ENCODE results near the gene B3GNT7.
A peak's percentile ranks its signal among the peaks of the same experiment; 100 is the strongest.
"Not testable (repeated sequence)": the region's sequence is repeated elsewhere in the genome, so short reads cannot be mapped to it uniquely, and the experiment has no call there.

B3GNT7 gene

DNA sequence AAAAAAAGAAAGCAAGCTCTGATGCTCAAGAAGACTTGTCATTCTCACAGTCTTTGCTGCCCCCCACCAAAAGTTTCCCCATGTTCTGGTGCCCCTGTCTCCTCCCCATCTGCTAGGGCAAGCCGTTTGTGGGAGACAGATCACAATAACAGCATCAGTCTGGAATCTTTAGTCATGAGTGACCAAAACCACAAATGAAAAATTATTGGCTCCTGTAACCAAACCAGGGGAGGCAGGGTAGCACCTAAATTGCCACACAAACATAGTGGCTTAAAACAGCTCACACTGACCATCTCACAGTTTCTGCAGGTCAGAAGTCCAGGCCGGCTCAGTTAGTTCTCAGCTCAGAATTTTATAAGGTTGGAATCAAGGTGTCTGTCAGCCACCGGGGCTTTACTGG is 9.1 kb upstream of the B3GNT7 start:
- DNase-seq = peak; percentile 60

DNA sequence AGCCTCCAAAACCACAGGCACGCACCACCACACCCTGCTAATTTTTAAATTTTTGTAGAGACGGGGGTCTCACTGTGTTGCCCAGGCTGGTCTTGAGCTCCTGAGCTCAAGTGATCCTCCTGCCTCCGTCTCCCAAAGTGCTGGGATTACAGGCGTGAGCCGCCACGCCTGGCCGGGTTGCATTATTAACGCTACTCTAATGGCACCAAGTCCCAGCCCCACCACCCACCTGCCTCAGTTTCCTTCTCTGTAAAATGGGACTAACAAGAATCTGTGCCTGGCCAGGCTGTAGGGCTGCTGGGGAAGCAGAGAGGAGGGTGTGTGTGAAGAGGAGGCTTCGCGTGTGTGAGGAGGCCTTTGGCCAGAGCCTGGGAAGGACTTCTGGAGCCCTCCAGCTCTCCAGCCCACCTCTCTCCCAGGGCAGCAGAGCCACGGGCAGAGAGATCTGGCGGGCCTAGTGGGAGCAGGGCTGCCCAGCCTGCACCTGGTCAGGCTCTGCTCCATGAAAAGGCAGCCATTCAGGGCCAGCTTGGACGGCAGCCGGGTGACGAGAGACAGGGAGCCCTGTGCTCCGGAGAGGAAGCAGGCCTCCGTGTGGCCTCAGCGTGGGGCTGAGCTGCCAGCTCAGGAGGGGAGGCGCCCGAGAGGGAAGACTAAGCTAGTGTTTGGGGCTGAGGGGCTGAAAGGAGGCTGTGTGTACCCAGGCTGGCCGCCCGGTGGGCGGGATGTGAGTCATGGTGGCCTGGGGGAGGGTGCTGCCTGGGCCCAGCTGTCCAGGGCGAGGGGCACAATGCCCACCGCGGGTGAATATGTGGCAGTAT is 7.4 kb upstream of the B3GNT7 start:
- DNase-seq = no peak

DNA sequence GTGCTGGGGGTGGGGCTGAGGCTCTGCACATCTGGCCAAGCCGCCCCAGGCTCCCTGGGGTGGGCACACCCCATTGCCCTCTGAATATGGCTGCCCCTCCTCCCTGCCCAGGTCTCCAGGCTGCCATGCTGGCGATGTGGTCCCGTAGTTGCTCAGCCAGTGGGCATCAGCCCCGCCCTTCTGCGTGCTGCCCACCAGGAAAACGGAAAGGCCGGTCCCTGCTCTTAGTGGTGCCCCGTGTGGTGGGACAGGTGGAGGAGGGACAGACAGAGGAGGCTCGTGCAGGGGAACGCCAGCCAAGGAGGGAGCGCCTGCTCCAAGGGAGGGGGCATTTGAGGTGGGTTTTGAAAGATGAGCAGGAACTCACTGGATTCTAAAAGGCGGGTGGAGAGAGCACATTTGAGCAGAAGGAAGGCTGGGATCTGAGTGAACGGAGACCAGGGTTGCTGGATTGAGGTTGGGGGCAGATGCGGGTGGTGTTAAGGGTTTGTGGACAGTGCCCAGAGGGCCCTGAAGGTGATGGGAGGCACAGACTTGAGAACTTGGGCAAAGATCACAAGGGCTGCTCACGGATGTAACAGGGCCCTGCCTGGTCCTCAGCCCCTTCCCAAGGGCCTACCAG is 6.7 kb upstream of the B3GNT7 start:
- no peak for DNase-seq

- no peak for DNase-seq
Observed at GRCh38 chr2:231390667-231391066, 4.8 kb upstream of the B3GNT7 start.

GRCh38 chr2:231391981-231392380 is 3.5 kb upstream of the B3GNT7 start:
- no peak for DNase-seq

- no peak for DNase-seq
Observed at GRCh38 chr2:231392431-231393148, 2.9 kb upstream of the B3GNT7 start.

- no peak for DNase-seq
Observed at GRCh38 chr2:231393149-231394131, 2.1 kb upstream of the B3GNT7 start.

DNA sequence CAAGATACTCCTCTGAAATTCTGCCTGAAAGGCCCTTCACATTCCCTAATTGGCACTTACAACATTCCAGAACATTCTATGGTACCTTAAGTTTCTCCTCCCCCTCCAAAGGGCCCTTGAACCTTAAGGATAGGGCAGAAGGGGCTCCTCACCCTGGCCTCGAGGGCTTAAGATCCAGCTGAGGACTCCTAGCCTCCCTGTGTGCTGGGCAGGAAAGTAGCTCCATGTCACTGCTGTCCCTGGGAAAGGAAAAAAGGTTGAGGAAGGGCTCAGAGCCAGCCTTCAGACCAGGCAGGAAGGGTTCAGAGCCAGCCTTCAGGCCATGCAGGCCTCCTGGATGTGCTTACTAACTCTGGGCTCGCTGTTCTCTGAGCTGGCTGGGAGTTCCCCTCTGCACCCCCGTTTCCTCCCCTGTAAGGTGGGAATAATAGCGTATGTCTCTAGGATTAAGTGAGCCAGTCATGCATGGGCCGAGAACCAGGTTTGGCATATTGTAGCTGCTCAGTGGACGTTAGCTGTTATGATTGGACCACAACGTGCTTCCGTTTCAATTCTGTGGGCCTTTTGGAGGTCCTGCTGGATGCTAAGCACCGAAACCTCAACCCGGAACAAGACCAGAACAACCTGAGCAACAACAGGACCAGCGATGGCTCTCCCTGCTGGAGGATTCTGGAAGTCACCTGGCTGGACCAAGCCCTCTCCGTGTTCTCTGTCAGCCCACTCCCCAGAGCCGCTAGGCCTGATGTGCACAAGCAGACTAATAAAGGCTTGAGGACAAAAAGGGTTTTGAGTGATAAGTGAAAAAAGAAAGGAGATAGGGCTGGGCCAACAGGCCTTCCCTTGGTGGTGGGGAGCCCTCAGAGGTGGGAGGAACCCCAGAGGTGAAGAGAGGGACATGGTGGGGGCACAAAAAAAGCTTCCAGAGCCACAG is 1.0 kb upstream of the B3GNT7 start:
- DNase-seq = no peak

- no peak for DNase-seq
Observed at GRCh38 chr2:231396058-231396821, 730 bp downstream of the B3GNT7 start.

DNA sequence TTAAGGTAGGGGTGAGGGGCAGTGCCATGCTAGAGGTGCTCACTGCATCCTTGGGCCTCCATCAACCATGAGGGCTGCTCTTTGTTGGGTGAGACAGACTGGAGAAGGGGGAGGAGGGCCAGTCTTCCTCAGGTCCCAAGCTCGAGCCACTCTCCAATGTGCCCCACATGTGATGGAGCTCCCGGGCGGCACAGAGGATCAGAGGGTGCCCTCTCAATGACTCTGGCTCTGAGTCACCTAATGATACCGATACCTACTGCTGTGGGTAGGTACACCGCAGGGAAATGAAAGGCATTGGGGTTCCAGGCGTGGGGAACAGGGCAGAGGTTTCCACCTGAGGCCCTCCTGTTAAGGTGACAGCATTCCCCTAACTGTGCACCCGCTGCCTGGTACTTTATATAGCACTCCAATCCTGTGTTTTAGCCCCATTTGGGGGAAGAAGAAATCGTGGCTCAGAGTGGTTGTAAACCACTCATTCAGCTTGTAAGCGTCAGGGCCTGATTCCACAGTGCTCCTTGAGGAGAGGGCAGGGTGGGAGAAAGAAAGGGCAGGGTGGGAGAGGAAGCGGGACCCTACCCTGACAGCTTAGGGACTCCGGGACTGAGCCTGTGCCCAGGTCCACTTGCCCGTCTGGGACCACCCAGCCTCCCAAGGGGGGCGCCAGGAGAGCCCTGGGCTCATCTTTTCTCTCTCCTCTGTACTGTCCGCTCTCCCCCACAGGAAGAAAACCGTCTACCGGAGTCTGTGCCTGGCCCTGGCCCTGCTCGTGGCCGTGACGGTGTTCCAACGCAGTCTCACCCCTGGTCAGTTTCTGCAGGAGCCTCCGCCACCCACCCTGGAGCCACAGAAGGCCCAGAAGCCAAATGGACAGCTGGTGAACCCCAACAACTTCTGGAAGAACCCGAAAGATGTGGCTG is 1.8 kb downstream of the B3GNT7 start:
- DNase-seq = no peak

DNA sequence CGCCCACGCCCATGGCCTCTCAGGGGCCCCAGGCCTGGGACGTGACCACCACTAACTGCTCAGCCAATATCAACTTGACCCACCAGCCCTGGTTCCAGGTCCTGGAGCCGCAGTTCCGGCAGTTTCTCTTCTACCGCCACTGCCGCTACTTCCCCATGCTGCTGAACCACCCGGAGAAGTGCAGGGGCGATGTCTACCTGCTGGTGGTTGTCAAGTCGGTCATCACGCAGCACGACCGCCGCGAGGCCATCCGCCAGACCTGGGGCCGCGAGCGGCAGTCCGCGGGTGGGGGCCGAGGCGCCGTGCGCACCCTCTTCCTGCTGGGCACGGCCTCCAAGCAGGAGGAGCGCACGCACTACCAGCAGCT is 2.4 kb downstream of the B3GNT7 start:
- DNase-seq = no peak

DNA sequence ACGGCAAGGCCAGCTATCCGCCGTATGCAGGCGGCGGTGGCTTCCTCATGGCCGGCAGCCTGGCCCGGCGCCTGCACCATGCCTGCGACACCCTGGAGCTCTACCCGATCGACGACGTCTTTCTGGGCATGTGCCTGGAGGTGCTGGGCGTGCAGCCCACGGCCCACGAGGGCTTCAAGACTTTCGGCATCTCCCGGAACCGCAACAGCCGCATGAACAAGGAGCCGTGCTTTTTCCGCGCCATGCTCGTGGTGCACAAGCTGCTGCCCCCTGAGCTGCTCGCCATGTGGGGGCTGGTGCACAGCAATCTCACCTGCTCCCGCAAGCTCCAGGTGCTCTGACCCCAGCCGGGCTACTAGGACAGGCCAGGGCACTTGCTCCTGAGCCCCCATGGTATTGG is 3.1 kb downstream of the B3GNT7 start:
- no peak for DNase-seq

- DNase-seq = no peak
Observed at GRCh38 chr2:231399046-231399852, 3.7 kb downstream of the B3GNT7 start.

DNA sequence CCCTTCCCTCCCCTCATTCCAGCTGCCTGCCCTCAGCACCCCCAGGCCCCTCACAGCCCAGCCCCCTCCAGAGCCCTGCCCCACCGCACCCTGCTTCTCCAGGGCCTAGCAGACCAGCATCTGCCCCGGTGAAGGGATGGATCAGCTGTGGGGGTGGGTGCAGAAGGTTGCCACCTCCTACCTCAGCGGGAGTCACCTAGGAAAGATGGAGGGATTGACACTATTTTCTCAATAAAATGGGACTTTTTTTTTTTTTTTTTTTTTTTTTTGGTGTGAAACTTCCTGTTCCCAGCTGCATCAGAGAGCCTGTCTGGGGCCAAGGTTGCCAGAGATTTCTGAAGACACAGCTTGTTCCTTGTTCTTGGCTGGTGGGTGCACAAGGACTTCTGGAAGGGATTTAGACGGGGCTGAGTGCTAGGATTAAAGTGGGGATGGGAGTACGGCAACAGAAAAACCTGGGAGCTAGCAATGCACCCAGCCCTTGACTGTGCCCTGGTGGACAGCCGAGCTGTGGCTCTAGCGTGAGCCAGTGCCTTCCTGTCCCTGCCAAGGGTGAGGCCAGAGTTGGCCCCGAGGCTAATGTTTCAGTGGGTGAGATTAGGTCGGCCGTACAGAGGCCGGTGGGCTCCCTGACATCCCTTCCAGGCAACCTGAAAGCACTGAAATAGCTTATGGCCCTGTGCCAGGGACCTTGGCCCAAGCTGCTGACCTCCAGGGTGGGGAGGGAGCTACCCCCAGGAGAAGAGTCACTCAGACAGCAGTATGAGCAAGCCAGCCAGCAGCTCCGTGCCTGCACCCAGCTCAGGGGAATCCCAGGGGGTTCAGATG is 4.6 kb downstream of the B3GNT7 start:
- peak; percentile 43 for DNase-seq

DNA sequence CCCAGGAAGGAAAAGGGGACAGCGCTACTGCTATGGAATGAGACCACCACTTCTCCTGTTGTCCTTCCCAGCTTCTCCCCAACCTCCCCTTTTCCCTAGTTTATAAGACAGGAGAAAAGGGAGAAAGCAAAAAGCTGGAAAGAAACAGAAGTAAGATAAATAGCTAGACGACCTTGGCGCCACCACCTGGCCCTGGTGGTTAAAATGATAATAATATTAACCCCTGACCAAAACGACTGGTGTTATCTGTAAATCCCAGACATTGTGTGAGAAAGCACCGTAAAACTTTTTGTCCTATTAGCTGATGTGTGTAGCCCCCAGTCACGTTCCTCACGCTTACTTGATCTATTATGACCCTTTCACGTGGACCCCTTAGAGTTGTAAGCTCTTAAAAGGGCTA is 5.2 kb downstream of the B3GNT7 start:
- not testable (repeated sequence) for DNase-seq

GRCh38 chr2:231401101-231401500 is 5.6 kb downstream of the B3GNT7 start:
- not testable (repeated sequence) for DNase-seq

DNA sequence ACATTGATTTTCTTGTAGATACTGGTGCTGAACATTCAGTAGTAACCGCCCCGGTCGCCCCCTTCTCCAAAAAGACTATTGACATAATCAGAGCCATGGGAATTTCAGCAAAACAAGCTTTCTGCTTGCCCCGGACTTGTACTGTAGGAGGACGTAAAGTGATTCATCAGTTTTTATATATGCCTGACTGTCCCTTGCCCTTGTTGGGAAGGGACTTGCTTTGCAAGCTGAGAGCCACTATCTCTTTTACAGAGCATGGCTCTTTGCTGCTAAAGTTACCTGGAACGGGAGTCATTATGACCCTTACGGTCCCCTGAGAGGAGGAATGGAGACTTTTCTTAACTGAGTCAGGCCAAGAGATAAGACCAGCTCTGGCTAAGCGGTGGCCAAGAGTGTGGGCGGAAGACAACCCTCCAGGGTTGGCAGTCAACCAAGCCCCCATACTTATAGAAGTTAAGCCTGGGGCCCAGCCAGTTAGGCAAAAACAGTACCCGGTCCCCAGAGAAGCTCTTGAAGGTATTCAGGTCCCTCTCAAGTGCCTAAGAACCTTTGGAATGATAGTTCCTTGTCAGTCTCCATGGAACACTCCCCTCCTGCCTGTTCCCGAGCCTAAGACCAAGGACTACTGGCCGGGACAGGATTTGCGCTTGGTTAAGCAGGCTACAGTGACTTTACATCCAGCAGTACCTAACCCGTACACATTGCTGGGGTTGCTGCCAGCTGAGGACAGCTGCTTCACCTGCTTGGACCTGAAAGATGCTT is 8.1 kb downstream of the B3GNT7 start:
- not testable (repeated sequence) for DNase-seq
